Thyroid gland (tissue), 4 donors: Measurements from ENCODE around the gene MKRN3.

Source experiments
- POLR2A ChIP-seq, 2 donors: fragments of 450-650 bp; IDR thresholded peaks; one replicate each; pipeline ENCODE4 v1.6.1; 2017; ENCODE audit warnings: antibody characterized with exemption in 2 of 2, mild to moderate bottlenecking in 2 of 2, moderate library complexity in 1 of 2
- TF ChIP-seq, protein P1 (sequence below), 6 experiments: fragments of 200-600 bp in 3 of 6; fragments of 450-650 bp in 3 of 6; sonication (generic) in 3 of 6; IDR thresholded peaks; one replicate each; pipeline ENCODE4 v1.5.1; 2016 to 2019; ENCODE audit warnings: antibody characterized with exemption in 6 of 6, mild to moderate bottlenecking in 2 of 6, inconsistent platforms in 1 of 6, moderate library complexity in 1 of 6

GRCh38 chr15:23569151-23569925 is 3.9 kb downstream of the MKRN3 start:
- TF ChIP-seq, protein P1, sequence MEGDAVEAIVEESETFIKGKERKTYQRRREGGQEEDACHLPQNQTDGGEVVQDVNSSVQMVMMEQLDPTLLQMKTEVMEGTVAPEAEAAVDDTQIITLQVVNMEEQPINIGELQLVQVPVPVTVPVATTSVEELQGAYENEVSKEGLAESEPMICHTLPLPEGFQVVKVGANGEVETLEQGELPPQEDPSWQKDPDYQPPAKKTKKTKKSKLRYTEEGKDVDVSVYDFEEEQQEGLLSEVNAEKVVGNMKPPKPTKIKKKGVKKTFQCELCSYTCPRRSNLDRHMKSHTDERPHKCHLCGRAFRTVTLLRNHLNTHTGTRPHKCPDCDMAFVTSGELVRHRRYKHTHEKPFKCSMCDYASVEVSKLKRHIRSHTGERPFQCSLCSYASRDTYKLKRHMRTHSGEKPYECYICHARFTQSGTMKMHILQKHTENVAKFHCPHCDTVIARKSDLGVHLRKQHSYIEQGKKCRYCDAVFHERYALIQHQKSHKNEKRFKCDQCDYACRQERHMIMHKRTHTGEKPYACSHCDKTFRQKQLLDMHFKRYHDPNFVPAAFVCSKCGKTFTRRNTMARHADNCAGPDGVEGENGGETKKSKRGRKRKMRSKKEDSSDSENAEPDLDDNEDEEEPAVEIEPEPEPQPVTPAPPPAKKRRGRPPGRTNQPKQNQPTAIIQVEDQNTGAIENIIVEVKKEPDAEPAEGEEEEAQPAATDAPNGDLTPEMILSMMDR (IDR thresholded peaks at IDR 0.05) = no peak
- TF ChIP-seq POLR2A (IDR thresholded peaks at IDR 0.05) = no peak
